Posterior cingulate gyrus (tissue), 11 donors: ENCODE results near the gene TBC1D22B.
A peak's percentile ranks its signal among the peaks of the same experiment; 100 is the strongest.

Experiments
- DNase-seq, 10 donors: peaks; one replicate each; pipeline versions ENCODE4 v3.0.0 to v3.0.0-alpha.2; 2020 to 2021; ENCODE audit warnings: mixed read lengths in 3 of 10
- intact Hi-C: fragments of 100-400 bp; cut with DNase I; formaldehyde crosslinking; loops from one replicate; pipeline ENCODE4 v1.15.1; 2023

The TBC1D22B gene

GRCh38 chr6:37238381-37238780 lies 19.2 kb upstream of the TBC1D22B start:
- intact Hi-C loops, result no loop called here
- peak in 1 of 10 donors; percentile 17 for DNase-seq

GRCh38 chr6:37239526-37239925 lies 18.0 kb upstream of the TBC1D22B start:
- intact Hi-C loops, result no loop called here
- no peak for DNase-seq

GRCh38 chr6:37239950-37240713 lies 17.4 kb upstream of the TBC1D22B start:
- peak in 9 of 10 donors; percentile 27 to 82 (median 49) for DNase-seq

GRCh38 chr6:37241131-37241530 lies 16.4 kb upstream of the TBC1D22B start:
- no peak for DNase-seq
- intact Hi-C loops, result no loop called here

More at GRCh38 chr6:37239950-37240713, 17.4 kb upstream of the TBC1D22B start:
- intact Hi-C loops, result no loop called here

GRCh38 chr6:37241775-37242428 lies 15.7 kb upstream of the TBC1D22B start:
- no peak for DNase-seq
- intact Hi-C loops, result no loop called here

GRCh38 chr6:37242429-37243052 lies 15.0 kb upstream of the TBC1D22B start:
- DNase-seq, result no peak

GRCh38 chr6:37243131-37243815 lies 14.3 kb upstream of the TBC1D22B start:
- intact Hi-C loops, result no loop called here
- DNase-seq, result no peak

More at GRCh38 chr6:37242429-37243052, 15.0 kb upstream of the TBC1D22B start:
- intact Hi-C loops, result no loop called here

- intact Hi-C loops, result no loop called here
- no peak for DNase-seq
Observed at GRCh38 chr6:37243816-37244370, 13.7 kb upstream of the TBC1D22B start.

- DNase-seq, result peak in 3 of 10 donors; percentile 7 to 31 (median 14)
- intact Hi-C loops, result no loop called here
Observed at GRCh38 chr6:37244430-37245310, 12.9 kb upstream of the TBC1D22B start.

- intact Hi-C loops, result no loop called here
- no peak for DNase-seq
Observed at GRCh38 chr6:37251211-37251780, 6.3 kb upstream of the TBC1D22B start.

GRCh38 chr6:37253486-37254007 lies 4.0 kb upstream of the TBC1D22B start:
- intact Hi-C loops, result no loop called here
- no peak for DNase-seq

GRCh38 chr6:37254881-37255280 lies 2.7 kb upstream of the TBC1D22B start:
- no peak for DNase-seq
- intact Hi-C loops, result no loop called here

- DNase-seq, result no peak
- intact Hi-C loops, result no loop called here
Observed at GRCh38 chr6:37256692-37257319, 766 bp upstream of the TBC1D22B start.

- intact Hi-C loops, result no loop called here
- no peak for DNase-seq
Observed at GRCh38 chr6:37257320-37257633, 295 bp upstream of the TBC1D22B start.

- intact Hi-C loops, result no loop called here
- DNase-seq, result peak in 1 of 10 donors; percentile 77
Observed at GRCh38 chr6:37258405-37259105, 983 bp downstream of the TBC1D22B start.

- intact Hi-C loops, result no loop called here
Observed at GRCh38 chr6:37259191-37259590, 1.6 kb downstream of the TBC1D22B start.

GRCh38 chr6:37260040-37260439 lies 2.5 kb downstream of the TBC1D22B start:
- no peak for DNase-seq
- intact Hi-C loops, result no loop called here

More at GRCh38 chr6:37259191-37259590, 1.6 kb downstream of the TBC1D22B start:
- no peak for DNase-seq

GRCh38 chr6:37260444-37260843 lies 2.9 kb downstream of the TBC1D22B start:
- no peak for DNase-seq
- intact Hi-C loops, result no loop called here
